Activated naive CD8-positive, alpha-beta T cell (primary cell): ENCODE results near the gene NEFH.

Experiments used
- H3K27ac Mint-ChIP-seq: one replicate; pipeline ENCODE4 v1.8.0; 2021; ENCODE audit warnings: mixed read lengths
- H3K27me3 Mint-ChIP-seq: one replicate; pipeline ENCODE4 v1.8.0; 2021; ENCODE audit warnings: mixed read lengths
- H3K36me3 Mint-ChIP-seq: one replicate; pipeline ENCODE4 v1.8.0; 2021; ENCODE audit warnings: mixed read lengths
- H3K4me1 Mint-ChIP-seq: one replicate; pipeline ENCODE4 v1.8.0; 2021; ENCODE audit warnings: low read depth, mixed read lengths
- H3K4me3 Mint-ChIP-seq: one replicate; pipeline ENCODE4 v1.8.0; 2021; ENCODE audit warnings: mild to moderate bottlenecking, mixed read lengths
- H3K9me3 Mint-ChIP-seq: one replicate; pipeline ENCODE4 v1.8.0; 2021; ENCODE audit warnings: low read depth, mixed read lengths

The NEFH gene

GRCh38 chr22:29531419-29531818 lies 51.4 kb downstream of the NEFH start:
- no peak overlapping the region for H3K4me3 Mint-ChIP-seq
- peaks cover 4% of the 10 kb centered on the region for H3K9me3 Mint-ChIP-seq
- no peaks in the 10 kb centered on the region for H3K4me1 Mint-ChIP-seq
- no peak overlapping the region for H3K27ac Mint-ChIP-seq
- no peaks in the 10 kb centered on the region for H3K27me3 Mint-ChIP-seq
- H3K36me3 Mint-ChIP-seq, result peaks cover 16% of the 10 kb centered on the region

- Mint-ChIP-seq H3K4me1 (no peaks in the 10 kb centered on the region), H3K36me3 (peaks cover 18% of the 10 kb centered on the region), H3K27ac (no peak overlapping the region), H3K4me3 (no peak overlapping the region), H3K9me3 (peaks cover 4% of the 10 kb centered on the region), H3K27me3 (no peaks in the 10 kb centered on the region)
Observed at GRCh38 chr22:29536411-29536810, 56.4 kb downstream of the NEFH start.

GRCh38 chr22:29539105-29539504 lies 59.1 kb downstream of the NEFH start:
- Mint-ChIP-seq H3K27me3 (no peaks in the 10 kb centered on the region), H3K4me3 (no peak overlapping the region), H3K27ac (no peak overlapping the region), H3K9me3 (peaks cover 1% of the 10 kb centered on the region), H3K4me1 (no peaks in the 10 kb centered on the region), H3K36me3 (peaks cover 10% of the 10 kb centered on the region)
